CD4-positive, alpha-beta T cell treated with Interleukin-4 for 4 hours (primary cell): ENCODE results near the gene TNFRSF13B.
"Not testable (repeated sequence)": the region's sequence is repeated elsewhere in the genome, so short reads cannot be mapped to it uniquely, and the experiment has no call there.

Experiments used
- DNase-seq: peaks from one replicate; pipeline ENCODE4 v3.0.0-alpha.2; 2020

The TNFRSF13B gene

GRCh38 chr17:16923904-16924695 lies 47.8 kb downstream of the TNFRSF13B start:
- no peak for DNase-seq

DNA sequence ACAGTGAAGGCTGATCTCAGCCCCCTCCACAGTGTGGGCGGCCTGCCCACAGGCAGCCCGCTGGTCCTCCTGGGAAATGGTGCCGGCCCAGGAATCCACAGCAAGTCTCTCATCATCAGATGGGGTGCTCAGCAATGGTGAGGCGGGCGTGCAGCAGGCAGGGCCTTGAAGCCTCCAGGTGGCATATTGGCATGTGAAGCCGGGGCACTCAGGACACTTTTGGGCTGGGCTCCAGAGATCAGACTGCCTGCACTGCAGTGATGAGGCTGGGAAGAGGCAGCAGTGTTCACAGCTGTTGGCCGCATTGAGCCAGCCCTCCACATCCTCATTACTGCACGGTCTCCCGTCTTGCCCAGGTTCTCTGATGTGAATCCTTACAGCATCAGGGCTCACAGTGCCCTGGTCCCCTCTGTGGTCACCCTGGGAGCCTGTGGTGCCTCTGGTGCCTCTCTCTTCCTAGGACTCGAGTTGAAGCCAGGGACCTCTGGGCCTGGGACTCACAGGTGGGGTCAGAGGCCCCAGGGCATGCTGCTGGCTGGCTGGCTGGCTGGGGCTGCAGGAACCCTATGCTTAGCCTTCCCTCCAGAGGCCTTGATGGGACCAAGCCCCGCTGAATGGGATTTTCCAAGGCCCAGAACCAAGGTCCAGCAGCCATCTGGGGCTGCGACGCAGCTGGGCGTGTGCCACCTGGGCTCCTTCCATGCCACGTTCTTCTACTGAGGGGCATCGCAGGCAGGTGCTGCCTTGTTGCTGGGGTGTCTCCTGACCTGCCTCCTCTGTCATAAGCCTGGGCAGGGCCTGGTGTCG lies 48.6 kb downstream of the TNFRSF13B start:
- no peak for DNase-seq

DNA sequence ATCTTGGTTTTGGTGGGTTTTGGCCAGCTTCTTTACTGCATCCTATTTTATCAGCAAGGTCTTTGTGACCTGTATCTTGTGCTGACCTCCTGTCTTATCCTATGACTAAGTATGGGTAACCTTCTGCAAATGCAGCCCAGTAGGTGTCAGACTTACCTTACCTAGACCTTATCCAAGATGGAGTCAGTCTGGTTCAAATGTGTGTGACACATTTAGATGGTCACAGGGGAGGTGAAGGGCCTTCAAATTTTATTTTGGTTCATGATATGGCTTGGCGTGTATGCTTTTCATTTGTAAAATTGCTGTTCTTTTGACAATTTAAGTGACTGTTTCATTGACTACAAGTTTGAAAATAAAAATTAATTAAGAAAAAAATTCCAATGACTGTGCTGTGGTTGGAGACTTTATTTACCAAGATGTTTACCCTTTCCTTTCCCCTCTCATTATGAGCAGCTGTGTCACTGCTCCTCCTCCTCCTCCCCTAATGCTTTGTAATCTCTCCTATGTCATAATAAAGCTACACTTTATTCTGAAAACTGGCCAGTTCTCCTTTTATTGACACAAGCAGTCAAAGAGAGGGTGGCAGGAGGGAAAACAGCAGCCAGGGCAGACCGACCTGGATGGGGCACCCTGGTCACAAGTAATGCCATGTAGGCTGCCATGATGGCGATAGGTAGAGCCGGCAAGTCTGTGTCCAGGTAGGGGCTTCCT lies 49.4 kb downstream of the TNFRSF13B start:
- peak; percentile 21 for DNase-seq

- not testable (repeated sequence) for DNase-seq
Measured at GRCh38 chr17:16921451-16921850, 50.5 kb downstream of the TNFRSF13B start.

DNA sequence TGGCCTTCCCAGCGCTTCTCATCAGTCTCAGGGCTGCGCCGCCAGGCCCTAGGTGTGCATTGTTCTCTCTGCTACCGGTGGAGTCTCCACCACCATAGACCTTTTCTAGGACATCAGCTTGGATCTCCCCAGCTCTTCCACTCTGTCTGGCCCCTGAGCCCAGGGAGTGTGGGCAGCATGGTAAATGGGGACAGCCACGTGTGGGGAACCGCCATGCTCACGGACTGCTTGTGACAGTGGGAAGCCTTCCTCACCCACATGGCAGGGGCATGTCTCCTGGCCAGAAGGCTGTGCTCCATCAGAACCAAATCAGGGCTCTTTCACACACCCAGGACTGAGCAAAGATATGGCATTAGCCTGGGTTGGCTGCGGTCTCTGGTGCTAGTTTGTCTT lies 51.3 kb downstream of the TNFRSF13B start:
- no peak for DNase-seq

- DNase-seq: no peak
Measured at GRCh38 chr17:16919663-16920627, 52.0 kb downstream of the TNFRSF13B start.

DNA sequence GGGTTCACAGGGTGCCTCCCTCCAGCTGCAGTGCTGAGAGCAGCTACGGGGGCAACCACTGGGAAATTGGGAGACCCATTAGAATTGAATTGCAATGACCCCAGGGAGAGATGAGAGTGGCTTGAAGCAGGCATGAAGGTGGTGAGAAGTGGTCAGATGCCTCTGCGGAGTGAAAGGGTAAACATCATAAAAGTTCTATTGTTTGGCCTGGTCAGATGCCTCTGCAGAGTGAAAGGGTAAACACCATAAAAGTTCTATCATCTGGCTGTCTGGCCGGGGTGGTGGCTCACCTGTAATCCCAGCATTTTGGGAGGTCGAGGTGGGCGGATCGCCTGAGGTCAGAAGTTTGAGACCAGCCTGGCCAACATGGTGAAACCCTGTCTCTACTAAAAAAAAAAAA lies 53.5 kb downstream of the TNFRSF13B start:
- DNase-seq: no peak

- no peak for DNase-seq
Measured at GRCh38 chr17:16917671-16918394, 54.1 kb downstream of the TNFRSF13B start.

DNA sequence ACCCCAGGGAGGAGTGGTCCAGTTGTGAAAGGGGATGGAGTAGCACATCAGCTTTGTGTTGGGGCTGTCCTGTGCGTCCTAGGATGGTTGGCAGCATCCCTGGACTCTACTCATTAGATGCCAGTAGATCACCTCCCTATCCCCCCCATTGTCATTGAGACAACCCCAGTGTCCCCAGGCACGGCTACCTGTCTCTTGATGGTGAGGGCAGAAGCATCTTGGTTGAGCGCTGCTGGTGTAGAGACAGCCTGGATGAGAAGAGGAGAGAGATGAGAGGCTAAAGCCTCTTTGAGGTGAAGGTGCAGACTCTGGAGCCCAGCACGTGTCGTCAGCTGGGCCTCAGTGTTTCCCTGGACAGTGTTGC lies 55.4 kb downstream of the TNFRSF13B start:
- no peak for DNase-seq

- DNase-seq: no peak
Measured at GRCh38 chr17:16915752-16916556, 56.0 kb downstream of the TNFRSF13B start.

DNA sequence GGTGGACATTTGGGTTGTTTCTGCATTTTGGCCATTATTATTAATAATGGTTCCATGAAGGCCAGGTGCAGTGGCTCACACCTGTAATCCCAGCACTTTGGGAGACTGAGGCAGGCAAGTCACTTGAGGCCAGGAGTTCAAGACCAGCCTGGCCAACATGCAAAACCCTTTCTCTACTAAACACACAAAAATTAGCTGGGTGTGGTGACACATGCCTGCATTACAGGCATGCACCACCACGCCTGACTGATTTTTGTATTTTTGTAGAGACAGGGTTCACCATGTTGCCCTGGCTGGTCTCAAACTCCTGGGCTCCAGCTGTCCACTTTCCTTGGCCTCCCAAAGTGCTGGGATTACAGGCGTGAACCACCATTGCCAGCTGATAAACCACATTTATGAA lies 58.5 kb downstream of the TNFRSF13B start:
- DNase-seq: no peak

GRCh38 chr17:16912021-16912962 lies 59.6 kb downstream of the TNFRSF13B start:
- no peak for DNase-seq

- DNase-seq: no peak
Measured at GRCh38 chr17:16911141-16911937, 60.6 kb downstream of the TNFRSF13B start.

GRCh38 chr17:16910341-16910740 lies 61.6 kb downstream of the TNFRSF13B start:
- no peak for DNase-seq

- DNase-seq: no peak
Measured at GRCh38 chr17:16909472-16910246, 62.3 kb downstream of the TNFRSF13B start.

DNA sequence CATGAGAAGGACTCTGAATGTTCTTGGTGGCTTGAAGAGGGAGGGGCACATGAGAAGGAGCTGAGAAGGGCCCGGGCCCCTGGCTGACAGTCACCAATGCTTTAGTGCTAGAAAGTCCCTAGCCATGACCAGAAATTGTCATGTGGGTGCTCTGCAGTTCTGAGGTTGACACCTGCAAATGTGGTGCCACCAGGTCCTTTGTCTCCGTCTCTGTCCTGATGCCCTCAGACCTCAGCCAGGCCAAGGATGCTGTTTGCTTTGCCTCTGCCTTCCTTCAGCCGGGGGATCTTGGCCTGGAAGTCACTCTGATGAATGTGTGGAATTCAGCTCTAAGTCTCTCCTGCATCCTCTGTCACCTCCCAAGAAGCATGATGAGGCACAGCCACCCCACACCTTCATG lies 63.6 kb downstream of the TNFRSF13B start:
- no peak for DNase-seq

DNA sequence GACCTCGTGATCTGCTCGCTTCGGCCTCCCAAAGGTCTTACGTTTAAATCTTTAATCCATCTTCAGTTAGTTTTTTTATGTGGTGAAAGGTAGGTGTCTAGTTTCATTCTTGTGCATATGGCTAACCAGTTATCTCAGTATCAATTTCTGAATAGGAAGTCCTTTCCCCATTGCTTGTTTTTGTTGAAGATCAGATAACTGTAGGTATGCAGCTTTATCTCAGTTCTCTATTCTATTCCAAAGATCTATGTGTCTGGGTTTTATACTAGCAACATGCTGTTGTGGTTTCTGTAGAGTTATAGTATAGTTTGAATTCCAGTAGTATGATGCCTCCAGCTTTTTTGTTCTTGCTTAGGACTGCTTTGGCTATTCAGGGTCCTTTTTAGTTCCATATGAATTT lies 65.2 kb downstream of the TNFRSF13B start:
- DNase-seq: no peak
